OCI-M2 (cell line): Measurements from ENCODE around the gene KRTAP23-1.

Experiments
- DNase-seq: peaks from one replicate; lab custom pipeline; 2025; ENCODE audit not compliant: unreplicated experiment; lab: John Stamatoyannopoulos, UW

KRTAP23-1 gene

DNA sequence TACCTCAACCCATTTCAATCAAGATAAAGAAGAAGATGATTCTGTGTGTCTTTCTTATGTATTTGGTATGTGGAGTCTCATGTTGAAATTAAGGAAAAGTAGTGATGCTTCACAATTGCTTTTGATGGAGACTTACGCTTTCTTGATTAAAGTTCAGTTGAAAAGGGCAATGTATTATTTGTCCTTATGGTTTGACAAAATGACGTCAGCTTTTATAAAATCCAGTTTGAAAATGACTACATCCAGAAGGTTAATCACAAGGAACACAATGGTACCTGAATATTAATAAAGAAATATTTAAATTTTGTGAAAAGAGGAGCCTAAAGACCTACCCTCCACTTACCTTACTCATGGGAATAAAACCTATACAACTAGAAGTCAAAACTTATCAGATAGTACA is 32.7 kb downstream of the KRTAP23-1 start:
- DNase-seq = no peak

GRCh38 chr21:30306884-30307283 is 41.5 kb downstream of the KRTAP23-1 start:
- DNase-seq = no peak

- DNase-seq = no peak
These were observed 43.3 kb downstream of the KRTAP23-1 start for GRCh38 chr21:30305136-30305535.
